Stimulated activated CD4-positive, alpha-beta T cell treated with anti-CD3 and anti-CD28 coated beads, Interleukin-2, amount 100 ng/mL, for 24 hours (primary cell): Measurements from ENCODE around the gene U2AF1.
"Not testable (repeated sequence)": the region's sequence is repeated elsewhere in the genome, so short reads cannot be mapped to it uniquely, and the experiment has no call there.

ENCODE experiments used
- DNase-seq, 2 donors: peaks; one replicate each; pipeline ENCODE4 v3.0.0-alpha.2; 2020

Gene U2AF1, protein sequence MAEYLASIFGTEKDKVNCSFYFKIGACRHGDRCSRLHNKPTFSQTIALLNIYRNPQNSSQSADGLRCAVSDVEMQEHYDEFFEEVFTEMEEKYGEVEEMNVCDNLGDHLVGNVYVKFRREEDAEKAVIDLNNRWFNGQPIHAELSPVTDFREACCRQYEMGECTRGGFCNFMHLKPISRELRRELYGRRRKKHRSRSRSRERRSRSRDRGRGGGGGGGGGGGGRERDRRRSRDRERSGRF

DNA sequence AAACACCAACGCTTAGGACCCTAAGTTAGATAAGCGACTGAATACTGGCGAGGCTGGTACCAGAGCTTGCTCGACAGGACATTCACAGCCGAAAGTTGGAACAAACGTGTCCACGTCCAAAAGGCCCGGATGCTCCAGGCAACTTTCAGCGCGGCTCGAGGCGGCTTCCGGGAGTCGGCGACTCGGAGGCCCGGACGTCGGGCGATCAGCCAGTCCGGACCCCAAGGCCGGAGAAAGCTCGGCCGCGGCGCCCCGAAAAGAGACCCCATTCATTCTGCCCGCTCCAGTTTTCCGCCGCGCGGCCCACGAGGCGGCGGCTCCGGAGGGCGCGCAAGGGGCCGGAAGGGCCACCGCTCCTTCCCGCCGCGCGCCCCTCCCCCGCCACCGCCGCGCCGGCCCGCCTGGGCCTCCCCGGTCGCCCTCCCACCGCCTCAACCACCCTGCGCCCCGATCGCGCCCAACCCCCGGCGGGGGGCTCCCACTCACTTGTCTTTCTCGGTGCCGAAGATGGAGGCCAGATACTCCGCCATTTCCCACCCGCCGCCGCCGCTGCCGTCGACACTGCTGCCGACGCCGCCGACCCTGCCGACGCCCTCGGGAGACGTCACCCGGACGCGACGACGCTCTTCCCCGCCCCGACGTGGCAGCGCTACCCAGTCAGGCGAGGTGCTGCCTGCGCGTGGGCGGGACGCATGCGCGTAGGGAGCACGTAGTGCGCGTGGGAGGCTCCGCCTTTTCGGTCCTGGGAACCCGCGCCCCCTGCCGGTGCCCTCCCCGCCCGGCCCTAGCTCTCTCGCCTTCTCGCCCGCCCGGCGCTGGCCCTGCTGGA, at the start of gene U2AF1:
U2AF1 (minus strand) TSS at position 606 of the 829 bp plus-strand sequence; CDS start at position 530, 76 bp downstream.
- peak; percentile 57 to 78 for DNase-seq

DNA sequence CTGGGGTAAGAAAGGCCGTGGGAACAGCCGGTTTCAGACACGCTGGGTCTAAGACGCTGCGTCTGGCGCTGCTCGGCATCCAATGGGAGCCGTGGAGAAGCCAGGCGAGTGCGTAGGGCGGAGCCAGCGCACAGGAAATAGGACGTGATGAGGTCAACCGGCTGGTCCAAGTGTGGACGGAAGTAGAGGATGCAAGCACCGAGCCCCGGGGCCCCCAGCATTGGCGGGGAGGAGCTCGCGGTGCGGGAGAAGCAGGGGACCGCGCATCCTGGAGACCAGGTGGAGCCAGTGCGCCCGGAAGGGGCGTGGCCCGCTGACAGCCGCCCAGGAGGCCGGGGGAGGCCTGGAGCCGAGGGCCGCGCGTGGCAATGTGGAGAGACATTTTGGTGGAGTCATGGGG, 46.2 kb upstream of the U2AF1 start:
- DNase-seq: not testable (repeated sequence)

DNA sequence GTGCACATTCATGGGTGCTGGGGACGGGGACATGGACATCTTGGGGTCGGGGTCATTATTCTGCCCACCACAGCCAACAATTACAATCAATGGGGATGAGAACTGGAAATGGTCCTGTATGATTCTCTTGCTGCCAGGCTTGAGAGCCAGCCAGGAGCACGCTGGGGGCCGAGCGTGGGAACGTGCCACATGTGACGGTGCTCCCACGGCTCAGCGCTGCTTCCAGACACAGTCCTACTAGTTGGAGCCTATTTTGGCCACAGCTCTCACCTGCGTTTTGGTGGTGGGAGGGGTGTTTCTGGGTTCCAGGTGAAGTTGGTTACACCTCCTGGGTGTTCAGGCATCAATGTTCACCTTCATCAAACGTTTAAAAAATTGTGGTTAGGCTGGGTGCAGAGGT, 42.0 kb upstream of the U2AF1 start:
- not testable (repeated sequence) for DNase-seq

GRCh38 chr21:43147999-43148398, 40.6 kb upstream of the U2AF1 start:
- DNase-seq: not testable (repeated sequence)

GRCh38 chr21:43146637-43147036, 39.3 kb upstream of the U2AF1 start:
- DNase-seq: not testable (repeated sequence)

DNA sequence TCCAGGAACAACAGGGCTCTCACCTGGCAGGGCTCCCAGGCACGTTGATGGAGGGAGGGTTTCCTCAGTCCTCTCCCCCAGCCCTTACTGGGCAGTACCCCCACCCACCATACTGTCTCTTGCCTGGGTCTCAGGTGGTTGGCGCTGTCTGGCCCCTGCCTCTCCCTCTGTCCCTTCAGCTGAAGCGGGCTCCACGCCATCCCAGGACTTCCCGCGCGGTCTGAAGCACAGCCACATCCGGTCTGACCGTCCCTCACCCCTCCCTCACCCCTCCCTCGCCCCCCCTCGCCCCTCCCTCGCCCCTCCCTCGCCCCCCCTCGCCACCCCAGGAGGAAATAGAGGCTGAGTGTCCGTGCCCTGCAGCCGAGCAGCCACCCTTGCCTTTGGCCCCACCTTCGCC, 34.0 kb upstream of the U2AF1 start:
- not testable (repeated sequence) for DNase-seq

DNA sequence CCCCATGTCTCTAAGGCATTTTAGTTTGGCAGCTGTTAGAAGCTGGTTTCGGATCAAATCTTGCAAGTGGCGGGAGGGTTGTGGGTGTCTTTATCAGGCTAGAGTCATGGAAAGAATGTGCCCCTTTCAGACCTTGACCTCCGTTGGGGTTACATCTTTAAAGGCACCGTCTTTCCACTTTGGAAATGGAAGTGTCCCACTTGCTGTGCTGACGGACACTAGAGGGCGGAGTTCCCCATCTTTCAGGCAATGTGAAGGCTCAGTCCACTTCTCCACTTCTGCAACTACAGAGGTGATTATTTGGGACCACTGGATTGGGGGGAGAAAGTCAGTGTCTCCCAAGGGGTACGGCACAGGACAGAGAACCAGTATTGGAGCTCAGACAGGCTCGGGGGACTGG, 31.6 kb upstream of the U2AF1 start:
- not testable (repeated sequence) for DNase-seq

DNA sequence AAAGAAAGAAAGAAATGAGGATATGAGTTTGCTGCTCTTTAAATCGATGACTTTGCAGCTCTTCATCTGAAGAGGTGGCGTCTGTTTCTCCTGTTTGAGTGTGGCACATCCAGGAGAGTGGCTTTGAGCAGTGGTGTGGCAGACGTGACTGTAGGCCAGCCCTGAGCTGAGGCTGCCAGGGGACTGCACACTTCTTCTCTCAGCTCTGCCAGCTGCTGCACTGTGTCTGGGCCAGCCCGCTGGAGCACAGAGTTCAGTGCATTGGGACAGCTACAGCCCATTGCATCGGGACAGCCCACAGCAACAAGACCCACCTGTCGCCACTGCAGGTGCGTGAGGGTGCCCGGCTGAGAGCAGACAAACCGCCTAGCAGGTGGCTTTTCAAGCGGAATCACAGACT, 27.1 kb upstream of the U2AF1 start:
- not testable (repeated sequence) for DNase-seq

DNA sequence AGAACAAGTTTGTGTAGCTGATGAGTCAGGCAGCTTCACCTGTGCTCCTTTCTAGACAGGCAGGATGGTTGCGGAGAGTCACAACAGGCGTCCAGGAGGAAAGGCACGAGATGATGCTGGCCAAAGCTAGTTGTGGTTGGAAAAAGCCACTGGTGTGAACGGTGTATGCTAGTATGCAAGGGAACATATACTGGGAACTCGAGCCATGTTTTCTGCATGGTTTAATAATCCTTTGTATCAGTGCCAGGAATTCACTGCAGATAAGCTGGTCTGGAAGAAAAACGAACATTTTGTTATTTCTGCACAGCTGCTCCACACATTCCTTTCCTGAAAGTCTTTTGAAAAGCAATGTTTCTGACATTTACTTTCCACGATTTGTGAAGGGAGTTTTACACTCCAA, 22.7 kb upstream of the U2AF1 start:
- not testable (repeated sequence) for DNase-seq

GRCh38 chr21:43115956-43116355, 8.6 kb upstream of the U2AF1 start:
- DNase-seq: not testable (repeated sequence)

GRCh38 chr21:43114483-43114882, 7.1 kb upstream of the U2AF1 start:
- DNase-seq: not testable (repeated sequence)

DNA sequence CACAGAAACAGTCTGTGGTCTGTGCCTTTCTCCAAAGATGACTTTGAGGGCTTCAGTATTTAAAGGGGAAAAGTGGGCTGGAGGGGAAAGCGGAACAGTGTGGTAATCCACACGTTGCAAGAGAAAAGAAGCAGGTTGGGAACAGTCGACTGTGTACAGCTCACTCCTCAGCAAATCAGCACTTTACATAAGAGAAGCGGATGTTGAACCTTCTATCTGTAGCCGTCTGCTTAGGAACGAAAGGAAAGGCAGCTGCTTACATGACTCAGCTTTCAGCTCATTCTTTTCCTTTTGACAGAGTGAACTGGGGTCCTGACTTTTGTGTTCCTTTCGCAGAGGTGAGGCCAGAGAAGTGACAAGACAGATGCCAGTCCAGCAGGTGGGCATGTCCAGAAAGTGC, 1.6 kb upstream of the U2AF1 start:
- not testable (repeated sequence) for DNase-seq

DNA sequence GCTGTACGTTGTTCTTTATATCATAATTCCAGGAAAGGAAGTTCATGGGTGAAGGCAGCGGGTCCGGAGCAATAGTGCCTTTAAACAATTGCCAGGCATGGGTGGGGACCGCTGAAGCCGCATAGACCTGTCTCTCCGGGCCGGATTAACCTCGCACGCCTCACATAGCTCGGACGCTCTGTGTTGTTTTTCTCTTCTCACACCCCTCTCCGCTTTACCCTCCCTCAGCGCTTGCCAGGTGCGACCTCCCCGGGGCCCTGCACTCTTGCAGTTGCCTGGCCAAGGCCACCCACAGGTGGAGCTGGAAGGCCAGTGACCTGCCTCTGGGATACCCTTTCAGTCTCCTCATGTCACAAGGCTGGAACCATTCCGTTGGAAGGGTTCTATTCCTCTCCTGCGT, 807 bp upstream of the U2AF1 start:
- not testable (repeated sequence) for DNase-seq

DNA sequence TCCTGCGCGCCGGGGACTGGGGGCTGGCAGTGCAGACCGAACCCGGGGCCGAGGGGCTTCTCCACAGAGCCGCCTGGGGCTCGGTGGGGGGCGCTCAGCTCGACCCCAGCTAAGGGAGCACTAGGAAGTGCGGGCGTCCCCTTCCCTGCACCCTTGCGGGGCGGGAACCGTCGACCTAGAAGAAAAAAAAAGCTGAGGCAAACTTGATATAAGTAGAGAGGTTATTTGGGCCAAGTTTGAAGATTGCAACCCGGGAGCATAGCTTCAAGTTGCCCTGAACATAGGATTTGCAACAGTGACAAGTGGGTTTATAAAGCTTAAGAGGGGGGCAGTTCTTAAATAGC, 396 bp upstream of the U2AF1 start:
- DNase-seq: not testable (repeated sequence)

DNA sequence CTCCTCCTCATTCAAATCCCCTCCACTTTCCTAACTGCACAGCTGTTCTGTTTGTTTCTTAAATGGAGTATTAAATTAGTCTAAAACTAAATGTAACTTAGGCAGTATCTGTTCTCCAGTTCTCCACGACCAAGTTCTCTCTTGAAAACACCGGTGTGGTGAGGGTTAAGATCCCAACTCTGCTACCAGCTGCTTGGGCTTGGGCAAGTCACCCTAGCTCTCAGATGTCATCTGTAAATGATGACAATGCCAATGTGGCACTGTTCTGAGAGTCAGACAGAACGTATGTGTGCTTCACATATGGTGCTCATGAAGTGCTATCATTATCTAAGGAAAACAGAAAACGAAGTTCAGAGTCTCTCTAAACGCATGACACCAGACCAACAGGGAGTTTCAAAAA, 2.7 kb downstream of the U2AF1 start:
- not testable (repeated sequence) for DNase-seq

GRCh38 chr21:43102281-43102680, 5.1 kb downstream of the U2AF1 start:
- not testable (repeated sequence) for DNase-seq

DNA sequence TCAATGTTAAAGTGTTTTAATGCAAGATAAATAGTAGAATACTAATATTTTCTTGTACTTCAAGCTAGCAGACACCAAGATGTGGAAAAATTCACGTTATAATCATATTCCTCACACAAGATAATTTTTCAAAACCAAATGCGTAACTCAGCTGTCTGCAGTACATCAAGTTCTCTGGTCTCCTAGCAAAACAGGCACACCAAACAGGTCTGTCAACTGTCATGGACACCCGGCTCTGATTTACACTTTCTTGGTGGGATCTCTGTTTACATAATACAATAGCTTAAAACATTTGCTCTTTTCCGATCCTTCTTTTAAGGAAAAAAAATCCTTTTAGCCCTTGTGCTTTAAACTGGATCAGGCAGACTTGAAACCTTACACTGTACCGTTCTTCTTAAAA, 5.7 kb downstream of the U2AF1 start:
- DNase-seq: not testable (repeated sequence)

DNA sequence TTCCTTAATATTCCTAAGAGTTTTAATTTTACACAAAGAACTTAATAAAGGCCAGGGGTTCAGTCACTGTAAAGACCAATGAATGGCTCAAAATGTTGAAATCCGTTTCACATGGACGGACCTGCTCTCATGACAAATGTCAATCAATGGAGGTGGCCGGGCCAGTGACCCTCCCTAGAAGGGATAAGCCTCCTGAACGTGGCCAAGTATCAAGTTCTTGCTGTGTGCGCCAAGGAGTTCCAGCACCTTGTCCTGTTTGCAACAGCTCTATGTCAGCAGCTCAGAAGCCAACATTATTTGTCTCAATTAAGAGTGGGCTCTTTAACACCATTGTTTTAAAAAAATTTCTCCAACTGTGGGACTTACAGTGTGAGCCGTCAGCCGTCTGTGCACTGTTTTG, 6.4 kb downstream of the U2AF1 start:
- DNase-seq: not testable (repeated sequence)

GRCh38 chr21:43091979-43092614, 15.3 kb downstream of the U2AF1 start:
- not testable (repeated sequence) for DNase-seq

- DNase-seq: not testable (repeated sequence)
Measured at GRCh38 chr21:43090947-43091346, 16.4 kb downstream of the U2AF1 start.

DNA sequence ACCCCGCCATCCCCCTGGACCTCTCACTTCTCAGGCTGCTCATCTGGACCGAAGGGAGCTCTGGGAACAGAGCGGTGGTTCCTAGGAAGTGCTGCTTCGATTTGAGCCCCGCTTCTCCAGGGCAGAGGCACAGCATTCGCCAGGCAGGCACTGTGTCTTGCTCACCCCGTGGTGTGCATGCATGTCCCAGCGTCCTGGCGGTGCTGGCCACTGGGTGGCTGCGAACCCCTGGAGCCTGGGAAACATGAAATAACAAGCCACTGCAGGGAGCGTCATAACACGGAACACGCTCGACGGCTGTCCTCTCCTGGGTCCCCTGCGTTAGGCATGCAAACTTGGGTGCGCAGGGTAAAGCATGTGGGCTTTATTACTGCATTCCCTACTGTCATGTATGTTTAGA, 17.9 kb downstream of the U2AF1 start:
- DNase-seq: not testable (repeated sequence)

DNA sequence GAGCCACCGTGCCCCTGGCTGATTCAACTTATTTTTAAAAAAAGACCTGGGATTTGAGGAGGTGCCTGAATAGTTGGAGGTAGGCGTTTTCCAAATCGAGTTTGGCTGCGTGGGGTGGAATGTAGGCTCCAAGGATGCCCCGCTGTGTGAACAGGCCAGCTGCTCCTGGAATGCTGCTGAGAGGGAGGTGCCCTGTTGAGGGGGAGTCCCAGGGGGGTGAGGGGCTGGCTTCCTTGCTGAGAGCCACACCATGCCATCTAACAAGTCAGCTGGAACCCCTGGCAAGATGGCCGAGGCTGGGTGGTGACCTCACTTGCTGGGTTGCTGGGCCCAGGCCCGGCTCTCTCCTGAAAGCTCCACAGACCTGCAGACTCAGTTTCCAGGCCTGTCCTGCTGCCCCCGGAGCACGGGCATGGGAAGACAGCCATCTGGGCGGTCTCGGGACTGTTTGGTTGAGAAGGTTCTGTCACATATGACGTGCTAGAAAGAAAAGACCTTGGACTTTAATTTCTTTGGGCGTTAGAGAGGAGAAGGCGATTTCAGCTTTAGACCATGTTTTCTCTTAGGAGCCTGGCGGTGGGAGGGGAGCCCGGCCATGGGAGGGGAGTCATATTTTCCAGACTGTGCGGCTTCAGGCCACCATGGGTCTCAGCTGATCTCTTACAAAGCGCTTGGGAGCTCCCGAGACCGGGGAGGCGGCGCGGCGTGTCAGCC, 24.6 kb downstream of the U2AF1 start:
- not testable (repeated sequence) for DNase-seq

DNA sequence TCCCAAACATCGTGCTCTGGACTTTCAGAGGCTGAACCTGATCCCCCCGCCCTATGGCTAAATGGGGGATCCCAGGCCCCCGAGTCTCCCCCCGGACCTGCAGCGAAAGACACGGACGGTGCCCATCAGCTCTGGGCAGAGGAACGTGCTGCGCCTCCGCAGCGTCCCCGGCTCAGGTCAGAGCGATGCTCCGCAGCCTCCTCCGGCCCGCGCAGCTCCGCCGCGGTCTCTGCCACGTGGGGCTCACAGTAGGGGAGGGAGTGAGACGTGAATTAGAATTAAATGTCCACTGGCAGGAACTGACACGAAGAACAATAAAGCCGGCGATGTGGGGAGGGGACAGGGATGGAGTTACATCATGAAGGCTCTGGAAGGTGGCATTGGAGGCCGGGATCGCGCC, 30.7 kb downstream of the U2AF1 start:
- not testable (repeated sequence) for DNase-seq
